Calu3 (cell line): ENCODE results near the gene TSR1. TPM values are rescaled to one million over a fixed set of nuclear protein-coding genes. Genes with fewer than 3 reads are reported as not detected.

Source experiments
- BruUV-seq: library from RNA; stranded (reverse); fragments of 400-500 nt; replicated peaks from 2 replicates; lab custom pipeline; 2021; lab: Mats Ljungman, UMichigan
- CTCF ChIA-PET: fragments of 300-600 bp; sonication (Branson Sonifier 250); formaldehyde crosslinking; loops from one replicate; lab custom pipeline; 2022; ENCODE audit warnings: antibody characterized with exemption; lab: Charles Lee
- DNase-seq: peaks from one replicate; pipeline ENCODE4 v3.0.0; 2022
- H3K27ac Mint-ChIP-seq: one replicate; pipeline ENCODE4 v1.8.0; 2022; ENCODE audit warnings: mixed read lengths; ENCODE audit not compliant: unreplicated experiment
- H3K27me3 Mint-ChIP-seq: one replicate; pipeline ENCODE4 v1.8.0; 2022; ENCODE audit warnings: mixed read lengths; ENCODE audit not compliant: unreplicated experiment
- H3K36me3 Mint-ChIP-seq: one replicate; pipeline ENCODE4 v1.8.0; 2022; ENCODE audit warnings: mild to moderate bottlenecking, moderate library complexity, mixed read lengths; ENCODE audit not compliant: insufficient read depth, unreplicated experiment
- H3K4me1 Mint-ChIP-seq: one replicate; pipeline ENCODE4 v1.8.0; 2022; ENCODE audit warnings: mild to moderate bottlenecking, low read depth, mixed read lengths; ENCODE audit not compliant: unreplicated experiment
- H3K4me3 Mint-ChIP-seq: one replicate; pipeline ENCODE4 v1.8.0; 2022; ENCODE audit warnings: mild to moderate bottlenecking, low read depth, moderate library complexity, mixed read lengths; ENCODE audit not compliant: unreplicated experiment
- H3K9me3 Mint-ChIP-seq: one replicate; pipeline ENCODE4 v1.8.0; 2022; ENCODE audit warnings: low read depth, mixed read lengths; ENCODE audit not compliant: unreplicated experiment
- CTCF ChIP-seq: fragments of 200-600 bp; IDR thresholded peaks from one replicate; pipeline ENCODE4 v1.8.0; 2022; ENCODE audit warnings: antibody characterized with exemption; ENCODE audit not compliant: unreplicated experiment
- intact Hi-C: fragments of 100-400 bp; cut with micrococcal nuclease; formaldehyde crosslinking; loops from one replicate; pipeline ENCODE4 v1.10.0; 2022; ENCODE audit not compliant: unreplicated experiment
- total RNA-seq: library from RNA; stranded (reverse); gene quantifications from 2 replicates; pipeline ENCODE4 v1.2.3, GENCODE V29; 2022

Gene TSR1
- total RNA-seq, 1 experiment from 2014 or later = 34.3 TPM

- Mint-ChIP-seq H3K36me3 (peaks cover 39% of the 10 kb centered on the region), H3K4me3 (no peak overlapping the region), H3K4me1 (peaks cover 17% of the 10 kb centered on the region), H3K27ac (no peak overlapping the region), H3K9me3 (no peaks in the 10 kb centered on the region), H3K27me3 (no peaks in the 10 kb centered on the region)
- BruUV-seq = no TSS peak
- CTCF ChIA-PET = interaction anchor here (0.6 to 1.5 kb wide), 2 partner anchors 7 to 52 kb away, joined by 3 to 5 read pairs; no protein-coding TSS in a partner anchor
- intact Hi-C loops = no loop called here
- TF ChIP-seq CTCF = no peak
- DNase-seq = no peak
Measured at GRCh38 chr17:2363851-2364762, 27.9 kb upstream of the TSR1 start.

GRCh38 chr17:2363318-2363717 lies 27.1 kb upstream of the TSR1 start:
- no TSS peak for BruUV-seq
- H3K4me1 Mint-ChIP-seq = peaks cover 18% of the 10 kb centered on the region
- no peak for DNase-seq
- intact Hi-C loops = no loop called here
- TF ChIP-seq CTCF = no peak
- no peak overlapping the region for H3K4me3 Mint-ChIP-seq
- H3K27me3 Mint-ChIP-seq = no peaks in the 10 kb centered on the region
- H3K9me3 Mint-ChIP-seq = no peaks in the 10 kb centered on the region
- H3K36me3 Mint-ChIP-seq = peaks cover 39% of the 10 kb centered on the region
- CTCF ChIA-PET = interaction anchor here (0.6 to 1.5 kb wide), 2 partner anchors 8 to 53 kb away, joined by 3 to 5 read pairs; no protein-coding TSS in a partner anchor
- H3K27ac Mint-ChIP-seq = no peak overlapping the region

GRCh38 chr17:2362881-2363280 lies 26.6 kb upstream of the TSR1 start:
- Mint-ChIP-seq H3K36me3 (peaks cover 39% of the 10 kb centered on the region), H3K4me3 (no peak overlapping the region), H3K27ac (no peak overlapping the region), H3K27me3 (no peaks in the 10 kb centered on the region), H3K9me3 (no peaks in the 10 kb centered on the region), H3K4me1 (peaks cover 22% of the 10 kb centered on the region)
- intact Hi-C loops = no loop called here
- CTCF ChIA-PET = interaction anchor here (1.5 kb wide), 1 partner anchor 53 kb away, joined by 3 read pairs; no protein-coding TSS in a partner anchor
- no peak for TF ChIP-seq CTCF
- DNase-seq = no peak
- no TSS peak for BruUV-seq

- CTCF ChIA-PET = no interaction called here
- no TSS peak for BruUV-seq
- intact Hi-C loops = no loop called here
Measured at GRCh38 chr17:2362416-2362815, 26.2 kb upstream of the TSR1 start.

More at GRCh38 chr17:2362416-2362815, 26.2 kb upstream of the TSR1 start:
- Mint-ChIP-seq H3K4me1 (peaks cover 25% of the 10 kb centered on the region), H3K27me3 (no peaks in the 10 kb centered on the region), H3K27ac (no peak overlapping the region), H3K4me3 (no peak overlapping the region), H3K9me3 (no peaks in the 10 kb centered on the region), H3K36me3 (peaks cover 37% of the 10 kb centered on the region)
- no peak for TF ChIP-seq CTCF
- DNase-seq = no peak
